ENCODE results near the gene SOX8. TPM values are rescaled to one million over a fixed set of nuclear protein-coding genes. Genes with fewer than 3 reads are reported as not detected.

The SOX8 gene
- polyA plus RNA-seq, 3 donors: not detected

DNA sequence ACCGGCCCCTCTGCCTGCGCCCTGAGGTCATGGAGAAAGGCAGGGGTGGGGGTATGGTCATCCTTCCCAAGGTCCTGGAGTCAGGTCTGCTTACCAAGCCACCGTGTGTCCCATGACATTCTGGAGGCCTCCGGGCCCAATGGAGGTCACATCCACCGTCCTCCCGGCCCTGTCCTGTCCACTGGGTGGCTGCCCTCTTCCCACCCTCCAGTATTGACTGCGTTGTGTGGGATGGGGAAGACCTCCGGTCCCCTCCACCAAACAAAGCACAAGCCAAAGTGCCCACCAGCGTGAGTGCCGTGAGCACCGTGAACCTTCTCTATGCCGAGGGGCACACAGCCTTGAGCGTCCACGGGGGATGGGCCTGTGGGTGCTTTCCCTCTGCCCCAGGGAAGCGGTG, 48.0 kb upstream of the SOX8 start:
- DNase-seq: no peak
- H3K36me3 ChIP-seq (replicated peaks in 1 of 2; ENCODE audit: control insufficient read depth in 1 of 2, insufficient read depth in 2 of 2, low read length in 2 of 2): peaks cover 0 to 9% of the 10 kb centered on the region in 2 donors
- H3K9me3 ChIP-seq (replicated peaks in 1 of 2; ENCODE audit: control insufficient read depth in 1 of 2, insufficient read depth in 1 of 2, low read length in 2 of 2): peaks cover 0 to 10% of the 10 kb centered on the region in 2 donors
- H3K4me1 ChIP-seq (ENCODE audit: control insufficient read depth in 1 of 2, insufficient read depth in 2 of 2, low read length in 2 of 2): no peaks in the 10 kb centered on the region
- no peak for TF ChIP-seq CTCF (IDR thresholded peaks at IDR 0.05)
- H3K27ac ChIP-seq (ENCODE audit: low read depth in 1 of 2, low read length in 2 of 2): no peak overlapping the region
- Mint-ChIP-seq H3K27me3 (ENCODE audit: low read depth in 3 of 3) (peaks cover 0 to 2% (median 0%) of the 10 kb centered on the region in 3 donors), H3K27ac (no peak overlapping the region), H3K9me3 (peaks cover 0 to 15% (median 4%) of the 10 kb centered on the region in 7 donors), H3K4me1 (no peaks in the 10 kb centered on the region), H3K36me3 (peaks cover 30 to 32% of the 10 kb centered on the region in 2 donors), H3K4me3 (no peak overlapping the region)
- H3K4me3 ChIP-seq (replicated peaks in 1 of 3; ENCODE audit: low read depth in 2 of 3, low read length in 3 of 3): no peak overlapping the region
- no peak overlapping the region for H3K9ac ChIP-seq (ENCODE audit: insufficient read depth, low read length, poor library complexity, severe bottlenecking)
- no peak overlapping the region for H3K4me2 ChIP-seq (replicated peaks; ENCODE audit: extremely low read depth, low read length, poor library complexity, severe bottlenecking)
- no peak overlapping the region for H2AFZ ChIP-seq (ENCODE audit: insufficient read depth, low read depth, low read length, poor library complexity, severe bottlenecking)
- WGBS (ENCODE audit: insufficient coverage): 99% methylated on average over 11 of the region's 15 CpGs
- intact Hi-C loops (cut with micrococcal nuclease): no loop called here
- no peaks in the 10 kb centered on the region for H4K20me1 ChIP-seq (ENCODE audit: insufficient read depth, low read length)
- no peaks in the 10 kb centered on the region for H3K27me3 ChIP-seq (ENCODE audit: control insufficient read depth in 2 of 2, insufficient read depth in 2 of 2, low read length in 2 of 2)
- H3K79me2 ChIP-seq (ENCODE audit: insufficient read depth, low read length): no peaks in the 10 kb centered on the region

- no peak for TF ChIP-seq CTCF (IDR thresholded peaks at IDR 0.05)
- Mint-ChIP-seq H3K27me3 (ENCODE audit: low read depth in 3 of 3) (peaks cover 0 to 2% (median 0%) of the 10 kb centered on the region in 3 donors), H3K9me3 (peaks cover 0 to 14% (median 4%) of the 10 kb centered on the region in 7 donors), H3K27ac (no peak overlapping the region), H3K36me3 (peaks cover 29 to 33% of the 10 kb centered on the region in 2 donors), H3K4me1 (no peaks in the 10 kb centered on the region), H3K4me3 (no peak overlapping the region)
- Histone ChIP-seq H3K9ac (ENCODE audit: insufficient read depth, low read length, poor library complexity, severe bottlenecking) (no peak overlapping the region), H3K27ac (ENCODE audit: low read depth in 1 of 2, low read length in 2 of 2) (no peak overlapping the region), H3K4me3 (replicated peaks in 1 of 3; ENCODE audit: low read depth in 2 of 3, low read length in 3 of 3) (no peak overlapping the region), H4K20me1 (ENCODE audit: insufficient read depth, low read length) (no peaks in the 10 kb centered on the region), H2AFZ (ENCODE audit: insufficient read depth, low read depth, low read length, poor library complexity, severe bottlenecking) (no peak overlapping the region), H3K4me1 (ENCODE audit: control insufficient read depth in 1 of 2, insufficient read depth in 2 of 2, low read length in 2 of 2) (no peaks in the 10 kb centered on the region), H3K27me3 (ENCODE audit: control insufficient read depth in 2 of 2, insufficient read depth in 2 of 2, low read length in 2 of 2) (no peaks in the 10 kb centered on the region), H3K36me3 (replicated peaks in 1 of 2; ENCODE audit: control insufficient read depth in 1 of 2, insufficient read depth in 2 of 2, low read length in 2 of 2) (peaks cover 0 to 9% of the 10 kb centered on the region in 2 donors), H3K4me2 (replicated peaks; ENCODE audit: extremely low read depth, low read length, poor library complexity, severe bottlenecking) (no peak overlapping the region), H3K79me2 (ENCODE audit: insufficient read depth, low read length) (no peaks in the 10 kb centered on the region), H3K9me3 (replicated peaks in 1 of 2; ENCODE audit: control insufficient read depth in 1 of 2, insufficient read depth in 1 of 2, low read length in 2 of 2) (peaks cover 0 to 7% of the 10 kb centered on the region in 2 donors)
- DNase-seq: no peak
- 94% methylated on average over 4 of the region's 10 CpGs for WGBS (ENCODE audit: insufficient coverage)
- intact Hi-C loops (cut with micrococcal nuclease): no loop called here
Measured at GRCh38 chr16:934178-934577, 47.4 kb upstream of the SOX8 start.
